ENCODE results near the gene ARHGEF7.

DNA sequence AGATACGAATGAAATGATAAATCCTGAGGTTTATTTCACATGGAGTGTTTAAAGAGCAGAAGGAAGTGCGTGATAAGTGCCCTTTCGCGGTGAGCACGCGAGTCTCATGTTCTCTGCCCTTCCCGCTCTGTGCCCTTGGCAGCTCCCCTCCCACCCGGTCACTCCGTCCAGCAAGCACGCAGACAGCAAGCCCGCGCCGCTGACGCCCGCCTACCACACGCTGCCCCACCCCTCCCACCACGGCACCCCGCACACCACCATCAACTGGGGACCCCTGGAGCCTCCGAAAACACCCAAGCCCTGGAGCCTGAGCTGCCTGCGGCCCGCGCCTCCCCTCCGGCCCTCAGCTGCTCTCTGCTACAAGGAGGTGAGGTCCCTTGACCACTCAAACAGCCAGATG lies 167.9 kb downstream of the ARHGEF7 start:
- TF ChIP-seq, protein P1, sequence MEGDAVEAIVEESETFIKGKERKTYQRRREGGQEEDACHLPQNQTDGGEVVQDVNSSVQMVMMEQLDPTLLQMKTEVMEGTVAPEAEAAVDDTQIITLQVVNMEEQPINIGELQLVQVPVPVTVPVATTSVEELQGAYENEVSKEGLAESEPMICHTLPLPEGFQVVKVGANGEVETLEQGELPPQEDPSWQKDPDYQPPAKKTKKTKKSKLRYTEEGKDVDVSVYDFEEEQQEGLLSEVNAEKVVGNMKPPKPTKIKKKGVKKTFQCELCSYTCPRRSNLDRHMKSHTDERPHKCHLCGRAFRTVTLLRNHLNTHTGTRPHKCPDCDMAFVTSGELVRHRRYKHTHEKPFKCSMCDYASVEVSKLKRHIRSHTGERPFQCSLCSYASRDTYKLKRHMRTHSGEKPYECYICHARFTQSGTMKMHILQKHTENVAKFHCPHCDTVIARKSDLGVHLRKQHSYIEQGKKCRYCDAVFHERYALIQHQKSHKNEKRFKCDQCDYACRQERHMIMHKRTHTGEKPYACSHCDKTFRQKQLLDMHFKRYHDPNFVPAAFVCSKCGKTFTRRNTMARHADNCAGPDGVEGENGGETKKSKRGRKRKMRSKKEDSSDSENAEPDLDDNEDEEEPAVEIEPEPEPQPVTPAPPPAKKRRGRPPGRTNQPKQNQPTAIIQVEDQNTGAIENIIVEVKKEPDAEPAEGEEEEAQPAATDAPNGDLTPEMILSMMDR (IDR thresholded peaks at IDR 0.05): no peak
- TF ChIP-seq POLR2AphosphoS5 (IDR thresholded peaks at IDR 0.05; ENCODE audit: insufficient read depth in 1 of 2, low read depth in 1 of 2) (no peak), POLR2A (IDR thresholded peaks at IDR 0.05) (no peak)

Measured in vagina (tissue), 2 donors.